HEK293 (cell line): ENCODE data around the gene SLC7A6.

Experiments
- CTCF ChIA-PET: fragments of 350-600 bp; formaldehyde crosslinking; extraction: SDS; loops from one replicate; lab custom pipeline; 2021; ENCODE audit warnings: antibody characterized with exemption; lab: Yijun Ruan, JAX
- POLR2A ChIA-PET: fragments of 300-600 bp; formaldehyde crosslinking; extraction: SDS; loops from one replicate; lab custom pipeline; 2020; ENCODE audit warnings: antibody characterized with exemption, inconsistent platforms; lab: Yijun Ruan, JAX
- H3K27ac ChIP-seq: fragments of 200-500 bp; sonication (Bioruptor generic); 2 replicates; pipeline ENCODE4 v1.5.1; 2014; ENCODE audit warnings: low read depth, low read length, control low read depth, inconsistent platforms; ENCODE audit errors: extremely low read depth
- H3K36me3 ChIP-seq, 2 experiments: fragments of 200-500 bp in 1 of 2; sonication (Bioruptor generic) in 1 of 2; 1 replicate in 1 of 2; 2 replicates in 1 of 2; pipeline ENCODE4 v1.5.1; 2014 to 2017; ENCODE audit warnings: inconsistent platforms in 2 of 2, low read length in 2 of 2; ENCODE audit not compliant: control insufficient read depth in 2 of 2, insufficient read depth in 1 of 2
- H3K4me1 ChIP-seq: fragments of 200-500 bp; sonication (Bioruptor generic); 2 replicates; pipeline ENCODE4 v1.5.1; 2014; ENCODE audit warnings: mild to moderate bottlenecking, low read length, inconsistent platforms; ENCODE audit not compliant: control insufficient read depth, insufficient read depth
- H3K4me3 ChIP-seq: 2 replicates; pipeline ENCODE4 v1.5.1; 2011; ENCODE audit warnings: low read depth, mild to moderate bottlenecking, control low read depth, low read length, moderate library complexity
- H3K9me3 ChIP-seq: fragments of 200-500 bp; sonication (Bioruptor generic); 2 replicates; pipeline ENCODE4 v1.5.1; 2014; ENCODE audit warnings: low read depth, low read length, inconsistent platforms; ENCODE audit not compliant: control insufficient read depth, insufficient read depth
- KLF7 ChIP-seq: fragments of 450-650 bp; formaldehyde crosslinking; IDR thresholded peaks from 2 replicates; pipeline ENCODE4 v1.5.1; 2016; ENCODE audit warnings: missing biosample characterization, missing genetic modification characterization, borderline replicate concordance
- SP2 ChIP-seq: fragments of 450-650 bp; formaldehyde crosslinking; IDR thresholded peaks from 2 replicates; pipeline ENCODE4 v1.5.1; 2016; ENCODE audit warnings: missing biosample characterization, missing genetic modification characterization
- TCF7L2 ChIP-seq: IDR thresholded peaks from 2 replicates; pipeline ENCODE4 v1.6.1; 2011; ENCODE audit warnings: low read depth, mild to moderate bottlenecking, inconsistent platforms, low read length, moderate library complexity, borderline replicate concordance
- ZBTB17 ChIP-seq: fragments of 450-650 bp; formaldehyde crosslinking; IDR thresholded peaks from 2 replicates; pipeline ENCODE4 v1.5.1; 2016; ENCODE audit warnings: missing biosample characterization, missing genetic modification characterization
- ZNF266 ChIP-seq: fragments of 450-650 bp; formaldehyde crosslinking; IDR thresholded peaks from 2 replicates; pipeline ENCODE4 v1.5.1; 2016; ENCODE audit warnings: missing biosample characterization, missing genetic modification characterization, low read depth
- ZNF292 ChIP-seq: fragments of 450-650 bp; formaldehyde crosslinking; IDR thresholded peaks from 2 replicates; pipeline ENCODE4 v1.5.1; 2016; ENCODE audit warnings: low read depth, missing biosample characterization, missing genetic modification characterization, borderline replicate concordance
- ZNF335 ChIP-seq: fragments of 450-650 bp; formaldehyde crosslinking; conservative IDR thresholded peaks from 2 replicates; pipeline ENCODE4 v1.5.1; 2016; ENCODE audit warnings: missing biosample characterization, missing genetic modification characterization
- ZNF341 ChIP-seq: fragments of 450-650 bp; formaldehyde crosslinking; IDR thresholded peaks from 2 replicates; pipeline ENCODE4; 2016; ENCODE audit warnings: low read depth, missing biosample characterization, missing genetic modification characterization
- TF ChIP-seq, protein P1 (sequence below): fragments of 450-650 bp; formaldehyde crosslinking; IDR thresholded peaks from 2 replicates; pipeline ENCODE4 v1.5.1; 2017; ENCODE audit warnings: missing biosample characterization, missing genetic modification characterization
- TF ChIP-seq, protein P2 (sequence below): fragments of 450-650 bp; formaldehyde crosslinking; IDR thresholded peaks from 2 replicates; pipeline ENCODE4 v1.5.1; 2017; ENCODE audit warnings: missing biosample characterization, mild to moderate bottlenecking, missing genetic modification characterization, moderate library complexity
- TF ChIP-seq, protein P3 (sequence below): fragments of 450-650 bp; formaldehyde crosslinking; IDR thresholded peaks from 2 replicates; pipeline ENCODE4 v1.5.1; 2016; ENCODE audit warnings: missing biosample characterization, missing genetic modification characterization
- TF ChIP-seq, protein P4 (sequence below): fragments of 450-650 bp; formaldehyde crosslinking; IDR thresholded peaks from 2 replicates; pipeline ENCODE4 v1.5.1; 2016; ENCODE audit warnings: missing biosample characterization, missing genetic modification characterization

The SLC7A6 gene

DNA sequence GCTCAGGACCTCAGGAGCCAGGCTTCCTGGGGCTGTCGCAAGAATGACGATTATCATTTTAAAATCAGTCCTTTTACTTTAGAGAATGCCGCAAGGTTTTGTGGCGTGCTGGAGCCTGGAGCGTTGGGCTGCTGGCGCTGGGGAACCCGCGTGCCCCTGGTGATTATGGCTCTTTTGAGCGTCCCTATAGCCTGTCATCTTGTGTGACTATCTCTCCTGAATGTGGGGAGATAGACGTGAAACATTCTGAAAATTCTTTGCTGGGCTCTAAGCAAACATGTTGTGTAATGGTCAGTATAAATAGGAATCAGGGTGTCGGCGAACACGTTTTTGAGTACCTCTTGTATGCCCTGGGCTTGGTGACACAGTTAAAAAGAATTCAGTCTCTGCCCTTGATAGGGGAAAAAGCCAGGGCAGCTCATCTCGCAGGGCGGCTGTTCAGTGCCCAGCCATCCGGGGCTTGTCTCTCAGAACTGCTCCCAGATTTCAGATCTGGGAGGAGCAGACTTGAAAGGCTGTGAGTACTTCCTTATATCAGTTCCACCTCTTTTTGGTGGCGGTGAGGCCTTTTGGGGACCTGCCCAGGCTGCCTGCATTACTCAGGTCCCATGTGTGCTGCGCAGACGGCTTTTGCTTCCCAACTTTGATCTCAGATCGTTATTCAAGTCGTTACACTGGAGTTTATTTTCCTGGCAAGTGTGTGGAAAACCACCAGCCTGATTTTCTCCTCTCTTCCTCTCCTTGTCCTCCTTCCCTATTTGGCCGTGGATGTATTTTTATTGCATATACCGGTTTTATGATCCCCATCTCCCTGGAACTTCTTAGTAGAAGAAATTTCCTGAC, 973 bp downstream of the SLC7A6 start:
- ChIA-PET POLR2A (interaction anchor here (4.5 kb wide), 1 partner anchor 46 kb away, joined by 40 read pairs; the partner anchor contains the start of genes PRMT7 and SLC7A6OS), CTCF (interaction anchor here (0.6 to 8.2 kb wide), 3 partner anchors 11 to 63 kb away, joined by 3 to 151 read pairs (median 7); no protein-coding TSS in a partner anchor)
- Histone ChIP-seq H3K4me3 (peak overlapping the region; percentile 78), H3K9me3 (no peaks in the 10 kb centered on the region), H3K27ac (peak overlapping the region; percentile 87), H3K36me3 (peaks cover 0 to 2% of the 10 kb centered on the region in 2 experiments; a peak in 2 of 3 replicates), H3K4me1 (peaks cover 17% of the 10 kb centered on the region)
- TF ChIP-seq ZNF266 (no peak), TCF7L2 (peak; percentile 58; the same call in 1 of the 2 replicates), ZNF335 (peak; percentile 77), ZBTB17 (tag by site-specific recombination) (peak; percentile 57; the same call in 1 of the 2 replicates), SP2 (peak; percentile 58), ZNF292 (no peak), KLF7 (tag by site-specific recombination) (0 out of 2 replicates have a peak, but pooled peaks have one; percentile 3), ZNF341 (tag by site-specific recombination) (peak; percentile 39; the same call in 1 of the 2 replicates)
- TF ChIP-seq, protein P1, sequence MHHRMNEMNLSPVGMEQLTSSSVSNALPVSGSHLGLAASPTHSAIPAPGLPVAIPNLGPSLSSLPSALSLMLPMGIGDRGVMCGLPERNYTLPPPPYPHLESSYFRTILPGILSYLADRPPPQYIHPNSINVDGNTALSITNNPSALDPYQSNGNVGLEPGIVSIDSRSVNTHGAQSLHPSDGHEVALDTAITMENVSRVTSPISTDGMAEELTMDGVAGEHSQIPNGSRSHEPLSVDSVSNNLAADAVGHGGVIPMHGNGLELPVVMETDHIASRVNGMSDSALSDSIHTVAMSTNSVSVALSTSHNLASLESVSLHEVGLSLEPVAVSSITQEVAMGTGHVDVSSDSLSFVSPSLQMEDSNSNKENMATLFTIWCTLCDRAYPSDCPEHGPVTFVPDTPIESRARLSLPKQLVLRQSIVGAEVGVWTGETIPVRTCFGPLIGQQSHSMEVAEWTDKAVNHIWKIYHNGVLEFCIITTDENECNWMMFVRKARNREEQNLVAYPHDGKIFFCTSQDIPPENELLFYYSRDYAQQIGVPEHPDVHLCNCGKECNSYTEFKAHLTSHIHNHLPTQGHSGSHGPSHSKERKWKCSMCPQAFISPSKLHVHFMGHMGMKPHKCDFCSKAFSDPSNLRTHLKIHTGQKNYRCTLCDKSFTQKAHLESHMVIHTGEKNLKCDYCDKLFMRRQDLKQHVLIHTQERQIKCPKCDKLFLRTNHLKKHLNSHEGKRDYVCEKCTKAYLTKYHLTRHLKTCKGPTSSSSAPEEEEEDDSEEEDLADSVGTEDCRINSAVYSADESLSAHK (tag by site-specific recombination): 0 out of 2 replicates have a peak, but pooled peaks have one; percentile 36
- TF ChIP-seq, protein P2, sequence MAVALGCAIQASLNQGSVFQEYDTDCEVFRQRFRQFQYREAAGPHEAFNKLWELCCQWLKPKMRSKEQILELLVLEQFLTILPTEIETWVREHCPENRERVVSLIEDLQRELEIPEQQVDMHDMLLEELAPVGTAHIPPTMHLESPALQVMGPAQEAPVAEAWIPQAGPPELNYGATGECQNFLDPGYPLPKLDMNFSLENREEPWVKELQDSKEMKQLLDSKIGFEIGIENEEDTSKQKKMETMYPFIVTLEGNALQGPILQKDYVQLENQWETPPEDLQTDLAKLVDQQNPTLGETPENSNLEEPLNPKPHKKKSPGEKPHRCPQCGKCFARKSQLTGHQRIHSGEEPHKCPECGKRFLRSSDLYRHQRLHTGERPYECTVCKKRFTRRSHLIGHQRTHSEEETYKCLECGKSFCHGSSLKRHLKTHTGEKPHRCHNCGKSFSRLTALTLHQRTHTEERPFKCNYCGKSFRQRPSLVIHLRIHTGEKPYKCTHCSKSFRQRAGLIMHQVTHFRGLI (tag by site-specific recombination): peak; percentile 24; the same call in 1 of the 2 replicates
- TF ChIP-seq, protein P3, sequence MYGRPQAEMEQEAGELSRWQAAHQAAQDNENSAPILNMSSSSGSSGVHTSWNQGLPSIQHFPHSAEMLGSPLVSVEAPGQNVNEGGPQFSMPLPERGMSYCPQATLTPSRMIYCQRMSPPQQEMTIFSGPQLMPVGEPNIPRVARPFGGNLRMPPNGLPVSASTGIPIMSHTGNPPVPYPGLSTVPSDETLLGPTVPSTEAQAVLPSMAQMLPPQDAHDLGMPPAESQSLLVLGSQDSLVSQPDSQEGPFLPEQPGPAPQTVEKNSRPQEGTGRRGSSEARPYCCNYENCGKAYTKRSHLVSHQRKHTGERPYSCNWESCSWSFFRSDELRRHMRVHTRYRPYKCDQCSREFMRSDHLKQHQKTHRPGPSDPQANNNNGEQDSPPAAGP: no peak
- TF ChIP-seq, protein P4, sequence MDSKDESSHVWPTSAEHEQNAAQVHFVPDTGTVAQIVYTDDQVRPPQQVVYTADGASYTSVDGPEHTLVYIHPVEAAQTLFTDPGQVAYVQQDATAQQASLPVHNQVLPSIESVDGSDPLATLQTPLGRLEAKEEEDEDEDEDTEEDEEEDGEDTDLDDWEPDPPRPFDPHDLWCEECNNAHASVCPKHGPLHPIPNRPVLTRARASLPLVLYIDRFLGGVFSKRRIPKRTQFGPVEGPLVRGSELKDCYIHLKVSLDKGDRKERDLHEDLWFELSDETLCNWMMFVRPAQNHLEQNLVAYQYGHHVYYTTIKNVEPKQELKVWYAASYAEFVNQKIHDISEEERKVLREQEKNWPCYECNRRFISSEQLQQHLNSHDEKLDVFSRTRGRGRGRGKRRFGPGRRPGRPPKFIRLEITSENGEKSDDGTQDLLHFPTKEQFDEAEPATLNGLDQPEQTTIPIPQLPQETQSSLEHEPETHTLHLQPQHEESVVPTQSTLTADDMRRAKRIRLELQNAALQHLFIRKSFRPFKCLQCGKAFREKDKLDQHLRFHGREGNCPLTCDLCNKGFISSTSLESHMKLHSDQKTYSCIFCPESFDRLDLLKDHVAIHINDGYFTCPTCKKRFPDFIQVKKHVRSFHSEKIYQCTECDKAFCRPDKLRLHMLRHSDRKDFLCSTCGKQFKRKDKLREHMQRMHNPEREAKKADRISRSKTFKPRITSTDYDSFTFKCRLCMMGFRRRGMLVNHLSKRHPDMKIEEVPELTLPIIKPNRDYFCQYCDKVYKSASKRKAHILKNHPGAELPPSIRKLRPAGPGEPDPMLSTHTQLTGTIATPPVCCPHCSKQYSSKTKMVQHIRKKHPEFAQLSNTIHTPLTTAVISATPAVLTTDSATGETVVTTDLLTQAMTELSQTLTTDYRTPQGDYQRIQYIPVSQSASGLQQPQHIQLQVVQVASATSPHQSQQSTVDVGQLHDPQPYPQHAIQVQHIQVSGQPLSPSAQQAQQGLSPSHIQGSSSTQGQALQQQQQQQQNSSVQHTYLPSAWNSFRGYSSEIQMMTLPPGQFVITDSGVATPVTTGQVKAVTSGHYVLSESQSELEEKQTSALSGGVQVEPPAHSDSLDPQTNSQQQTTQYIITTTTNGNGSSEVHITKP (tag by site-specific recombination): peak; percentile 79
